GM21367 (cell line): Measurements from ENCODE around the gene UQCC2.

Experiments used
- ATAC-seq: cut with Tn5 transposase; IDR thresholded peaks from one replicate; pipeline ENCODE4 v1.9.1; 2021; ENCODE audit not compliant: unreplicated experiment

The UQCC2 gene

GRCh38 chr6:33659986-33660385, 51.5 kb downstream of the UQCC2 start:
- no peak for ATAC-seq

GRCh38 chr6:33658982-33659689, 52.4 kb downstream of the UQCC2 start:
- ATAC-seq: no peak

GRCh38 chr6:33656844-33657243, 54.7 kb downstream of the UQCC2 start:
- no peak for ATAC-seq

GRCh38 chr6:33654831-33655554, 56.5 kb downstream of the UQCC2 start:
- no peak for ATAC-seq

- no peak for ATAC-seq
These were observed 59.5 kb downstream of the UQCC2 start for GRCh38 chr6:33652002-33652401.

- no peak for ATAC-seq
These were observed 60.1 kb downstream of the UQCC2 start for GRCh38 chr6:33651403-33651802.
